Measurements from ENCODE around the gene GABBR2. TPM values are rescaled to one million over a fixed set of nuclear protein-coding genes. Genes with fewer than 3 reads are reported as not detected.

GABBR2 gene
- total RNA-seq, 1 donor from 2014 or later, result not detected

DNA sequence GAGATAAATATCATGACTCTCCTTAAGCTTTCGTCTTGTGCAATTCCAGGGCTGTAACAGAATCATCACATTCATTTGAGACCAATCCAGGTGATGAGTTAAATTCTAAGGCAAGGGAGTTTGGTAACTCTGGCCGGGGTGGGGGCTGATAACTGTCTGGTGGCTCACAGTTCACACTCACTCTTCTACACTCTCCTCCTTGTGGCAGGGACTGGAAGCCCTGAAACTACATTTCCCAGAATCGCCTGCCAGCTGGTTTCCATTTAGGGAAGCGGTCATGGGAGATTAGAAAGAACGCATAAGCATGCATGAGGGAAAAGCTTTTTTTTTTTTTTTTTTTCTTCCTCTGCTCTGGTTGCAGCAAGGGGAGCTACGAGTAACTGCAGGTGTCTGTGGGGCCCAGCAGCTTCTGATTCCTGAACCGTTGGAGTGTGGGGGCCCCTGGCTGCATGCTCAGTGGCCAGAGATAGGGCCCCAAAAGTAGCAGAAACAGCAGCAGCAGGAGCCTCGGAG lies 298.5 kb downstream of the GABBR2 start:
- intact Hi-C loops (cut with micrococcal nuclease), result no loop called here

DNA sequence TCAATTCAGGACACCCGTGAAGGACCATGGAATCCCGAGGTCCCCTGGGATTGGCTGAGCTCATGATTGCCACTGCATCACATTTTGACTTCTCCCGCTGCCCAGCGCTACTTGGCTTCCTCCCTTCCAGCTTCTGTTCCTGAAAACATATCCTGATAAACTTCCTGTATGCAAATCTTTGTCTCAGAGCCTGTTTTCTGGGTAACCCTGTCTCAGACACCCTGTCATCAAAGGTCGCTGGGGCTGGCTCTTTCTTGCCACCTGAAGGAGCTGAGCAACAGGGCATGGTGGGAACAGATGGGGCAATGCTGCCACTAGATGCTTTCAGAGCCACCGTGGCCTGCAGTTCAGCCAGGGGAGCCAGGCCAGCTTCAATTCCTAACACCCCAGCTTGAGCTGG lies 299.0 kb downstream of the GABBR2 start:
- intact Hi-C loops (cut with micrococcal nuclease), result no loop called here

DNA sequence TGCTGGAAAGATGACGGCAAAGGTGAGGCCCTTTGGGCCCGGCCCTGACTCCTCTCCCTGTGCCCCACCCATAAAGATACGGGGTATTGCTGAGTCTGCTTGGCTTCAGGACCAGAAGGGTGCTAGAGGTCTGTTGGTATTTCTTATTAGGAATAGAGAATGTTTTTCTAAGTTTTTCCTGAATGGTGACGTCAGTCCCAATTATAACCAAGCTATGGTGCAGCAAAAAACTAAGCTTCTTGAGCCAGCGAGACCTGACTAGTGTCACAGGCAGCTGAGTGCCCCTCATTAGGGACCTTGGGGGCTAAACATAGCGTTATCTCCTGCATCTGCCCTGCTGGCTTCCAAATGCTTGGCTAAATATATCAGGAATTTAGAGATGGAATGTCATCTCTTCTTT lies 302.3 kb downstream of the GABBR2 start:
- intact Hi-C loops (cut with micrococcal nuclease), result no loop called here

DNA sequence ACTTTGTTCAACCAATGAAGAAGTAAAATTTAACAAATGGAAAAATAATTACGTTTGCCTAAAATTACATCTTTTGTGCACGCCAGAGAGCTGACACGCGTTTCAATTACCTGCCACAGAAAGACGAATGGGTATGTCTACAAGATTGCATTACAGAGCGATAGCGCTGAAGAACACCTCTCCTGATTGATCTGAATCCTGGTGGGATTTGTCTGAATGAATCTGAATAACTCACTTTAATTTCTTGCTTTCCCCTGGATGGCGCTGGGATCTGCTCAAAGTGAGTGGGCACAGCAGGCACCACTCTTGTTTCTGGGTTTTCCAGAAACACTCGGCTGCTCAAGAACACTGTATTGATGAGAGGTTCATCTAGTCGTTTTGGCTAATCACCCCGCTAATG lies 304.5 kb downstream of the GABBR2 start:
- intact Hi-C loops (cut with micrococcal nuclease), result no loop called here

DNA sequence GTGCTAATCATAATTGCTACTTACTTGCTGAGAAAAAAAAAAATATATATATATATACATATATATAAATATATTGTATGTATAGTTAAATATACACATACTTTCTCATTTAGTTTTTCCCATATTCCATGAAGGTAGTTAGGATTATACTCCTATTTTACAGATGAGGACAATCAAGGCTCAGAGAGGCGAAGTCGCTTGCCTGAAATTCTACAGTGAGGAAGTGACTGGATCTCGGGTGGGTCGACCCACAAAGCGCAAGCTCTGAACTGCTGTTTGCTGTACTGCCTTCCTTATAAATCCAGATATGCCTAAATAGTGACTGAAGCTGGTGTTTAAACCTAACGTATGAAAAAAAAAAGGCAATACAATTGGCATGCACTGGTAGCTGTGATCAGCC lies 305.0 kb downstream of the GABBR2 start:
- intact Hi-C loops (cut with micrococcal nuclease), result no loop called here

DNA sequence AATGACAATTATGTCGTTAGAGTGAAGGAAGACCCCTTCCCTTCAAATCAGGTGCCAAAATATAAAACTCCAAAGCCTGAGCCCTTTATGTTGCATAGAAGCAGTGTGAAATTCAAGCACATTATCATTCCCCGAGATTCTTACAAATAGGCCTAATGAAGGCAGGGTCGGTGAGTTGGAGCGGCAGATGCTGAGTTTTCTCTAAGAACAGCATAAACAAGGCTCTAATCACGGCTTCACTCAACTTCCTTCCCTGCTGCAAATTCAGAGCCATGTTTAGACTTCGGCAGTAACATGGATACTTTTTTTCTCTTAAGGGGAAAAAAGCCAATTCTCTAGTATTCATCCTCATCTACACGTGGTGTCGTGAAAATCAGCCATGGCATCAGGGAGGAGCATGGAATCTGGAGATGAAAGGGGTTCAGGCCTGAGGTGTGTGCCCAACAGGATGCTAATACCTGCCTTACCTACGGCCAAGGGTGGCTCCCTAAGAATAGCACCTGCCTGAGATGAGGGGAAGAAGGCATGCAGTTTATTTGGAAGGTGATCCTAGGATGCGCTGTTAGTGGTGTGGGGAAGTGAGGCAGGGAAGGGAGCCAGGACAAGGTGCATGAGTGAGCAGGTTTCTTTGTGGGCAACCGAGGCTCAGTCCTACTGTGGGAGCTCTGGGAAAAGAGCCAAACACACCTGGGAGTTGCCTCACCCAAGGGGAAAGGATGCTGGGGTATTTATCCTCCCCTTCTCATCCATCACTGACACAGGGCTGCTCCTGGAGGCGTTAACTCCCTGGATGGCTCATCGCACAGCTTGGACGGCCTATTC lies 306.5 kb downstream of the GABBR2 start:
- intact Hi-C loops (cut with micrococcal nuclease), result no loop called here

DNA sequence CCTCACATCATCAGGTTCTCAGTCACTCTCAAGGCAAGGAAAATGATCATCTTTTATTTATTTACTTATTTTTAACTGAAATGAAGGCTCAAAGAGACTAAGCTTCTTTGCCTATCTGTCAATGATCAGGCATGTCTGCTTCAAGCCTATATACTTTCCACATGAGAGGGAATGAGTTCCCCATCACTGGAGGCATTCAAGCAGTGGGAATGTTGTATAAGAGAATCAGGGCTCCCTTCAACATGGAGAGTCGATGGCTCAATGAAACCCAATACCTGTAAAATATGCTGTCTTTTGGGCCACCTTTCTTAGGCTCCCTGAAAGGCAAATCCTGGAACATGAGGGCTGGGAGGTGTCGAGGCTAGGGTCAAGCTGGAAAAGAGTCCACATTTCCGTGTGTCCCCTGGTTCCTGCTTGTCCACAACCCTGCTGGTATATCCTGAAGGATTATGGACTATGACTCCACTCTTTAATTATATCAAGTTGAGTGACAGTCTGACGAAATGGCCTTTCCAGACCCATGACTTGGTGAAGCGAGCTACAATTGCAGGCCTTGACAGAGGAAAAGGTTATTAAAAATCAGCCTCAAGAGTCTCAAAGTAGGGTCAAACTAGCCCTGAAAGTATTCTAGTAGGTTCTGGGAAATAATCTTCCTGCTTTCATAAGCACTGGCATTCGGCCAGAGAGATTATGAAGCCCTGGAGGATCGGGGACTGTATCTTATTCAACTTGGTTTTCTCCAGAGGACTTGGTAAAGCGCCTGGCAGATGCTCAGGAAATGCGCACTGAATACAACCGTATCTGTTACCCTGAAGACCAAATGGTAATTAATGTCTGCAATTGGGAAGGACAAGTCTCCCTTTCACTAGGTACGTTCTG lies 307.4 kb downstream of the GABBR2 start:
- intact Hi-C loops (cut with micrococcal nuclease), result no loop called here

DNA sequence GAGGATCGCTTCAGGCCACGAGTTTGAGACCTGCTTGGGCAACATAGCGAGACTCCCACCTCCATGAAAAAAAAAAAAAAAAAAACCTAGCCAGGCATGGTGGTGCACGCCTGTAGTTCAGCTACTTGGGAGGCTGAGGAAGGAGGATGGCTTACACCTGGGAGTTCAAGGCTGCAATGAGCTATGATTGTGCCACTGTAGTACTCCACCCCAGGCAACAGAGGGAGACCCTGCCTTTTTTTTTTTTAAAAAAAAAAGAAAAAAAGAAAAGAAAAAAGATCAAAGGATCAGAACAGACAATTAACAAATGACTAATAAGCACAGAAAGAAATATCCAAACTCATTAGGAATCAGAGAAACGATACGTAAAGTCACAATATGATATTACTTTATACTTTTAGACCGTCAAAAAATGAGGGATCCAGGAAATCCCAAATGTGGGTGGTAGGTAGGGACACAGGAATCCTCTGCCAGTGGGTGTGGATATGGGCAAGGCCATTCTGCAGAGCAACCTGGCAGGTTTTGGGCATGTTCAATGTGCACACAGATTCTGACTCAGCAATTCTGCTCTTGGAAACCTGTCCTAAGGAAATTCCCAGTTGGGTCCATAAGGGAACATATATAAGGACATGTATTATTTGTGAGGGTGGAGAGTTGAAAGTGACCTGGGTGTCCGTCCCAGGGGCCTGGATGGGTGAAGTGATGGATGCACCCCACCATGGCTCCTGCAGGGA lies 308.6 kb downstream of the GABBR2 start:
- intact Hi-C loops (cut with micrococcal nuclease), result no loop called here

DNA sequence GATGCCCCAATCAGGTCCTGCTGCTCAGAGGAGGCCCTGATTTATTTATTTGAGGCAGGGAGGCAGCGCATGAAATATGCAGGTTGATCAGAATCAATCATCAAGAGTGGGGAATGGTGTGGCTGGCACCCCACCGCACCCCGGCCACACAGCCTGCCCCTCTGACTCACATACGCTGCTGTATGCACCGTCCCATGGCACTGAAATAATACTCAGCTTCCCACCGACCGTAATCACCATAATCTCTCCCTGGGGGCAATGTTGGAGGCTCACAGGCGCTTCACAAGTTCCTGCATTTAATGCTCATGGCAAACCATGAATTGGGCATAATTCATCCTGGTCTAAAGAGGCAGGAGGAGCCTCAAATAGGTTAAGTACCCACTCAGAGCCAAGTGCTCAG lies 312.1 kb downstream of the GABBR2 start:
- intact Hi-C loops (cut with micrococcal nuclease), result no loop called here

DNA sequence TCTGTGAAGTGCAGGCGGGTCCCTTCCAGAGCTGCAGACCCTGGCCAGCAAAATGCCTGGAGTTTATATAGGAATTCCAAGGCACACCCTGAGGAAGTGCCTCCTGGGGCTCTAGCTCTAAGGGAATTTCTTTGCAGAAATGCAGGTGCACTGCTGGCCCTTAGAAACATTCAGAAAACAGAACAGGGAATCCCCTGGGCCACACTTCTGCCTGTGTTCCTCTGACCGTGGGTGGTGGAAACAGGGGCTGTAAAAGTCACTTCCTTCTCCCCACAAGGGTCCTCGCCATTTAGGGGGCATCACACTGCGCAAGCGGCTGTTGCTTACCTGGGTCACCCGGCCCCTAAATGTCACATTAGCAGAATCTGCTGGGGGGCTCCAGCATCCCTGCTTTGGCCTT lies 312.5 kb downstream of the GABBR2 start:
- intact Hi-C loops (cut with micrococcal nuclease), result no loop called here

DNA sequence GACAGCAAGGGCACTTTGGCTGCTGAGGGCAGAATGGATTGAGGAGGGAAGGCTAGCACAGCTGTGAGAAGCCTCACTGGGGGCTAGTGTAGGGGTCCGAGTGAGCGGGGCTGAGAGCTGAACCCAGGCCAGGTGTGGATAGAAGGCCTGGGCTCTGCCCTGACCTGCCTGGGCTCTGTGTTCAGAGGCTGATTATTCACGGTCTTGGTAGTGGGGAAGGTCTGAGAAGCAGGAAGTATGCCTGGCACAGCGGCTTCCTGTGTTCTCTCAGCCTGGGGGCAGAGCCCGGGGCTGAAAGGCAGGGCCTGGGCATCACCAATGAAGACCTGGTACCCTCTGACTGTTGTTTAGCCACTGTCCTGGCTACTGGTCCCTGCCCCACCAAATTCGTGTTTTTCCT lies 316.9 kb downstream of the GABBR2 start:
- intact Hi-C loops (cut with micrococcal nuclease), result no loop called here

DNA sequence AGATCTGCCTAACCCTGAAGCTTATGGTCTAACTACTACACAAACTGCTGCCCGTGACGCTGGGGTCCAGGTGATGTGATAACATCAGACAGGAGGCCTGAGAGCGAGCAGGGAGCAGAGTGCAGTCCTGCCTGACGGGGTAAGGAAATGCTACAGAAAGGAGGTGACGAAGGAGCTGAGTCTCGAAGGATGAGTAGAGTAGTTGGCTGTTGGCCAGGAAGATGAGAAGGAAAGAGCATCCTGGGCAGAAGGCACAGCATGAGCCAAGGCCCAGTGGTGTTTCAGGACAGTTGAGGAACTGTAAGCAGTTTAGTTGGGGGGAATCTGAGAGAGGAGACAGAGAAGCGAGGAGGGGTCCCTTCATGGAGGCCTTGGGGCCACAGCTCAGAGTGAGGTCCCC lies 317.3 kb downstream of the GABBR2 start:
- intact Hi-C loops (cut with micrococcal nuclease), result no loop called here

DNA sequence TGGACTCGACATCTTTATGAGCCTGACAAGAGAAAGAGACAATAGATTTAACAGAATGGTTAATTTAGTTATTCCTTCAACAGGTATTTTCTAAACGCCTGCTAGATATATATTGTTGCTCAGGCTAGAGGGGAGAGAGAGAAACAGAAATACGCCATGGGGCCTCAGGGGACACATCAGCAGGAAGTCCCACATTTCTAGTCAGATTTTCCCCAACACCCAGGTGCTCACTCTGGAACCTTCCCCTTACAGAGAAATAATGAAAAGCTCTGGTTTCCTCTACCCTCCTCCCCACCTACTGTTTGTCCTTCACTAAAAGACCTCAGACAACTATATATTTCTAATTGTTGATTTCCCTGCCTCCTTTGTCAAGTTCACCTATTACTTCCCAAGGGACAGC lies 323.0 kb downstream of the GABBR2 start:
- intact Hi-C loops (cut with micrococcal nuclease), result no loop called here

DNA sequence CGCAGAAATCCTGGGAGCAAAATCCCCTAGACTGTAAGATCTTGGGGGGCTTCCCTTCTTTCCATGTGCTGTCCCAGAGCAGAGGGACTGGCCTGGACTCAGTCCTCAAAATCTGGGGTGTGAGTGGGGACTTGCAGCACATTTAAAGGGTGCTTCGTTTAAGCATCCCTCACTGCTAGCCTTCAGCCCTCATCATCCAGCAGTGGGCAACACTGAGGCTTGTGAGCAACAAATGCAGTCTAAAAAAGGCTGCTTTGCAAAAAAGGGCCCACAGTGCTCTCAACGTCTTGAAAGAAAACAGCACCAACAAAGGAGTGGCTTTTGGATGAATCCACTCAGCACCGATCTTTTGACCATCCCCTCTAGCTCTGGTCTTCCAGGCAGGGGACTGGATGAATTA lies 325.0 kb downstream of the GABBR2 start:
- intact Hi-C loops (cut with micrococcal nuclease), result no loop called here

DNA sequence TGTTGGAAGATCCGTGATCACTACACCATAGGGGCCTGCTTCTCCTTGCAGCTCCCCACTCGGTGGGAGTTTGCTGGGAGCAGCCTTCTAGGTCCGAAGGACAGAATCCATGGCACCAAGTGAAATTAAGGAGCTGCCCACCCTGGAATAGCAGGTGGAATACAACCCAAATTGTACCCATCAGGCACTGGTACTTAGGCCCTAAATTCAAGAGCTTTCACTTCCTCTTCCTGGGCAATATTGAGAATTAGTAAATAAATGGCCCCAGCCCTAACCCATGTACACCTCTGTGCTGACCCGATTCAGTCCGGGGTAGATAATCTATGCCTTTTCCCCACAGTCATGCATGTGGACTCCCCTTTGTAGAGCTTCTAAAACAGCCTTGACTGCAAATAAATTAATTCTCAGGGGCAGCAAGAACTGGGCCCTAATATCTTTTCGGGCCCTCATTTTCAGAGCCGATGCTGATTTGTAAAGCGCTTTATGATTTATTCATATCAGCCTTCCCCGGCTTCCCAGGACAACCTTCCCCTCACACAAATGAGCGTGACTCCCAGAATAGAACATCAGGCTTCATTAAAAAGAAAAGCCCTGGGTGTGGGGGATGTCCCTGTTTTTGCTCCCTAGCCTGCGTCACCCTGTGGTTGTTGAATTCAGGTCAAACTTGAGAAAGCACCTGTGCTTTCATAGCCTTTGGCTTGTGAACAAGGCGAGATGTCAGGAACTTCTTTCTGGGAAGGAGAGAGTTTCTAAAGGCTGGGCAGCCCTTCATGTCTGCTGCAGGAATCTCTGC lies 327.2 kb downstream of the GABBR2 start:
- intact Hi-C loops (cut with micrococcal nuclease), result no loop called here

DNA sequence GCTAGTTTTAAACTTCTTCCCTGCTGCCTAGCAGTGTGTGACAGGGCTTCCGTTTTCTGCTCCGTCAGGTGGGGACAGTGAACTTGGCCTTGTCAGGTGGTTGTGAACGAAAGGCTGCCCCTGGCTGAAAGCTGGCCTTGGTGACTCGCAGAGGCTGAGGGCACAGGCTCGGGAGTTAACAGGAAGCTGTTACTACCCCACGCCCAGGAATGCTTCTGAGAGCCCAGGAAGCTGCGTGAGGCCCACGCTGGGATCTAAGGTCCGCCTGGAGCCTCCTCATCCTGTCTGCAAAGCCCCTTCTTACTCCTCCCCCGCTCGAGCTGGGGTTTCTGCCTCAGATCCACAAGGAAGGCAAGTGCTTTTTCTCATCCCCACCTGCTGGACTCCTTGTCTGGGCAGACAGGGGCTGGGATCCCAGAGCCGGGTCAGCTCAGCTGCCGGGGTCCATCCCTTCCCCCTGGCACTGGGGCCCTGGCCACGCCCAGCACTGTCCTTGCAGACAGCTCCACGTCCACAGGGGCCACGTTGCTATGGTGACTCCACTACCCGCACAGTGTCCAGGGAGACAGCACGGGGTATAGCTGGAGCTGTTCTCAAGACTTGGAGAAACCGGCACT lies 328.6 kb downstream of the GABBR2 start:
- intact Hi-C loops (cut with micrococcal nuclease), result no loop called here

DNA sequence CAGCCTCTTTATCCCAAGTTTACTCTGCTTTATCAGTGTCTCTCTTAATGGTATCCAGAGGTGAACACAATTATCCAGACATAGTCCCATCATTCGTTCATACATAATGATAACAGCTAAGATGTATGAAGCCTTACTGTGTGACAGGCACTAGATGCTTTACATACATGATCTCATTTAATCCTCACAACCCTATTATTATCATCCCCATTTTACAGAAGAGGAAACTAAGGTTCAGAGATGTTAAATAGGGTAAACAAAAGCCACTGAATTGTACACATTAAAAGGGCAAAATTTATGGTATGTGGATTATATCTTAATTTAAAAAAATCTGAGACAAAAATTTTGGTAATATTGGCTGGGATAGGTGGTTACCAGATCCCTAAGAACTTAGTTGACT lies 329.2 kb downstream of the GABBR2 start:
- intact Hi-C loops (cut with micrococcal nuclease), result no loop called here

DNA sequence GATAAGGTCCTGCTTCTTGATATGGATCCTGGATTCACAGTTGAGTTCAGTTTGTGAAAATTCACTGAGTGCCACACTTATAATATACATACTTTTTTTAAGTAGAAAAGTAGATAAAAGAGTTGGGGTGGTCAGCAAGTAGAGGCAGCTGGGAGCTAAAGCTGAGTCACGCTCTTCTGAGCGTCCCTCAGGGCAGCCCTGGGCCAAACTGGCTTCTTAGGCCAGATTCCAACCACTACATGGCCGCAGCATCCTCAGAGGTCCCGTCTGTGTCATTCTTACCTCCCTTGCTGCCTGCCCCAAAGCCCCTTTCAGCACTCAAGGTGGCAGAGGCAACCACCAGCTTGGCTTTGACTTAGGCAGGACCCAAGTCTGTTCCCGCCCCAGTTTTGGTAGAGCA lies 329.9 kb downstream of the GABBR2 start:
- intact Hi-C loops (cut with micrococcal nuclease), result no loop called here

DNA sequence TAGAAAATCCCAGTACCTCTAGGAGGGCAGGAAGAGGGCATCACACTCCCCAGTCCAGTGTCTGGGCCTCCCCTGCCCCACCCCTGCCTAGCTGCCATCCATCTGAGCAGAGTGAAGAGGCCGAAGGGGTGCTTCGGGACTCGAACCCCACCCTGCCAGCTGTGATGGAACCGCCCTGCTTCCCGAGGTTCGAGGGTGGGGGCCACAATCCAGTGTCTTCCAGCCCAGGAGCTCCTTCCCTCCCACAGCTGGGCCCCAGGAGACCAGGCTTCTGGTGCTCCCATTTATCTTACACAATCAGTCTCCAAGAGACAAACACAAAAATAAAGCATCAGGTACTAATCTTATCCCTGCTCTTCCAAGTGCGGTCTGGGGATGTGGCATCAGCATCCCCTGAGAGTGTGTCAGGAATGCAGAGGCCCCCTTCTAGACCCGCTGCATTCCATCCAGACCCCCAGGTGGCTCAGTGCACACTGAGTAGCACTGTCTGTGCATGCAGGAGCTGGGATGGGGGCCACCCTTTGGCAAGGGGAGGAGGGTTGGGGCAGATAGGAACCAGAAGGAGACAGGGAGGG lies 330.4 kb downstream of the GABBR2 start:
- intact Hi-C loops (cut with micrococcal nuclease), result no loop called here

DNA sequence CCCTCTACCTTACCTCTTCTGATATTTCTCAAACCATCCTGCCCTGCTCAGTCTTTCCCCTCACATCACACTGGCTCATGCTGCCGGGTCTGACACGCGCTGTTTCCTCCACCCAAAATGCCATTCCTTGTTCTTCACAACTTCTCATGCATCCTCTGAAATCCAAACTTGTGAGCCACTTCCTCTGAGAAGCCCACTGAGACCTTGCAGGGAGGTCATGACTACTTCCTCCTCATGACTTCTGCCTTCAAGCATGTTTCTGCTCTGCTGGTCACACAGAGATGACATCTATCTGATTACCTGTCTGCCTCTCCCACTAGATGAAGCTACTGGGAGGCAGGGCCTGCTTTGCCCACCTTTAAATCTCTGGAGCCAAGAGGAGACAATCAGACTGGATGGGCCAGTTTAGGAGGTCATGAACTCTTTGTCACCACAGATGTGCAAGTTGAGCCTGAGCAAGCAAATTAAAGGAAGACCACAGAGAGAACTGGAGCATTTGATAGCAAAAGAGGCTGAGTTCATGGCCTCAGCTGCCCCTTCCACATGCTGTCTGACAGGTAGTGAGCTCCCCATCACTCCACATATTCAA lies 333.5 kb downstream of the GABBR2 start:
- intact Hi-C loops (cut with micrococcal nuclease), result no loop called here

Data from T-helper 1 cell treated with Interleukin-12 subunit alpha and Interleukin-12 subunit beta and Interleukin-4 antibody, amounts not matched to agents 30 ng/mL and 1 ng/mL, for 36 hours (primary cell).